ENCODE data around the gene NGF.

GRCh38 chr1:115258302-115258866 lies 79.7 kb downstream of the NGF start:
- no peak for TF ChIP-seq CTCF (IDR thresholded peaks at IDR 0.05; ENCODE audit: borderline replicate concordance, extremely low read depth, low read length, poor library complexity, severe bottlenecking)
- TF ChIP-seq EZH2 (IDR thresholded peaks at IDR 0.05; ENCODE audit: borderline replicate concordance, low read depth, low read length, severe bottlenecking), result no peak

All from DND-41 (cell line).